GM19043 (cell line): ENCODE results near the gene GNGT2.
A peak's percentile ranks its signal among the peaks of the same experiment; 100 is the strongest.

Source experiments
- ATAC-seq: cut with Tn5 transposase; IDR thresholded peaks from one replicate; pipeline ENCODE4 v1.9.1; 2021; ENCODE audit warnings: low read depth; ENCODE audit not compliant: unreplicated experiment

Gene GNGT2

GRCh38 chr17:49210158-49211029, at the start of gene GNGT2, which contains the start of gene ABI3:
GNGT2 (minus strand) TSS chr17:49210574; CDS start chr17:49207422, 3,152 bp downstream.
ABI3 (plus strand) TSS chr17:49210707; CDS start chr17:49210725, 18 bp downstream.
- no peak for ATAC-seq

GRCh38 chr17:49259663-49260010, 49.3 kb upstream of the GNGT2 start:
- ATAC-seq = no peak

DNA sequence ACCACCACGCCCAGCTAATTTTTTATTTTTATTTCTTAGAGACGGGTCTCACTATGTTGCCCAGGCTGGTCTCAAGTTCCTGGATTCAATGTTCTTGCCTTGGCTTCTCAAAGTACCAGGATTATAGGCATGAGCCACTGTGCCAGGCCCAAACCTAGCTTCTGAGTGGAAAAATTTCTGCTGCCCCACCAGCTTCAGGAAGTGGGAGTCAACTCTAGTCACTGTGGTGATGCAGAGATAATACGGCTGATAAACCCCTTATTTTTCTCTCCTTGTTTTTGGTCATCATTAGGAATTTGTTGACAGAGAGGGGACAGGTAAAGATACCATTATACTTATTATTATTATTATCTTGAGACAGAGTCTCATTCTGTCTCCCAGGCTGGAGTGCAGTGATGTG, 48.0 kb upstream of the GNGT2 start:
- no peak for ATAC-seq

GRCh38 chr17:49255125-49255524, 44.8 kb upstream of the GNGT2 start:
- no peak for ATAC-seq

DNA sequence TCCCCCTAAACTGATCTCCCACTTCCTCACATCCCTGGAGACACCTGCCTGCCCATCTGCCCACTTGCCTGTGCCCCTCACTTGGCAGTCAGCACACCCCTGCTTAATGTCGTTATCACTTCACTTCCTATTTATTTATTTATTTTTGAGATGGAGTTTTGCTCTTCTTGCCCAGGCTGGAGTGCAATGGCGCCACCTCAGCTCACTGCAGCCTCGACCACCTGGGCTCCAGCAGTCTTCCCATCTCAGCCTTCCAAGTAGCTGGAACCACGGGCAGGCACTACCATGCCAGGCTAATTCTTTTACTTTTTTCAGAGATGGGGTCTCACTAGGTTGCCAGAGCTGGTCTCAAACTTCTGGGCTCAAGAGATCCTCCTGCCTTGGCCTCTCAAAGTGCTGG, 43.7 kb upstream of the GNGT2 start:
- ATAC-seq = no peak

DNA sequence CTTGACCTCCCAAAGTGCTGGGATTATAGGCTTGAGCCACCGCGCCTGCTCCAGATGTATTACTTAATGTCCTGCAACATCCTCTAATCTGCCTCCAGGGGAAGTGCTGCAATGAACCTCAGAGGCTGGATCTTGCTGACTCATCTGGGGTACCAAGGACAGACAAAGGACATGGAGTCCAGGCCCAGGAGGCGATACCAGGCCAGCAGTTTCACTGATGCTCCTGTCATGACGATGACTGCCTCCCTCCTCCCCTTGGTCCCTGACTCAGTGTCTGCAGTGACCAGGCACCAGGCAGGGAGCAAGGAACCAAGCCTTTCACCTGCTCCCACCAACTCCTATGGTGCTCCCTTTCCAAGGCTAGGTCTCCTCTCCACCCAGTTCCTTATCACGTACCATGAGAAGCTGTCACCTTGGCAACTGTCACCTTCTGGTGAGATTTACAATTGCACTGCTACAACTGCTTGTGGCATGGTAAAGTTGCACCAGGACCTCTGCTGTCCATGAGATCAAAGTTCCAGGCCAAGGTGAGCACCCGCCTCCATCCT, 41.8 kb upstream of the GNGT2 start:
- ATAC-seq = no peak

DNA sequence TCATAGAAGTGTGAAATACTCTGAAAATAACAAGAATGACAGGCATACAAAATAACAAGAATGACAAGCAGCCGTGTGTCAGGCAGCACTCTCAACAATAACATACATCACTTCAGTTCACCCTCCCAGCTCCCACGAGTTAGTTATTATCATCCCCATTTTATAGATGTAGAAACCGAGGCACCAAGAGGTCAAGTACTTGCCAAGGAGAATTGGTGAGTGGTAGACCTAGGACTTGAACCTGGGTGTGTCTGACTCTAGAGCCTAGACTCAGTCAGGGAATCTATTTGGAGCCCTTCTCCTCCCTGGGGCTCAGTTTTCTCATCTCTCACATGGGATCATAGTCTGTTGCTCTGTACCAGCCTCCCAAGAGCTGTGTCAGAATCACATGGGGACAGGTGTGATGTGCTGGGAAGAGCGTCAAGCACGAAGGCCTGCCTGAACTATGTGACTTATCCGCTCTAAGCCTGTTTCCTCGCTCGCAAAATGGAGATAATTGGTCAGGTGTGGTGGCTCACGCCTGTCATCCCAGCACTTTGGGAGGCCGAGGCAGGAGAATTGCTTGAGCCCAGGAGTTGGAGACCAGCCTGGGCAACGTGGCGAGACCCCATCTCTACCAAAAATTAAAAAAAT, 39.6 kb upstream of the GNGT2 start:
- ATAC-seq = no peak

GRCh38 chr17:49249292-49249794, 39.0 kb upstream of the GNGT2 start:
- ATAC-seq = no peak

- no peak for ATAC-seq
These were observed 37.6 kb upstream of the GNGT2 start for GRCh38 chr17:49247944-49248343.

DNA sequence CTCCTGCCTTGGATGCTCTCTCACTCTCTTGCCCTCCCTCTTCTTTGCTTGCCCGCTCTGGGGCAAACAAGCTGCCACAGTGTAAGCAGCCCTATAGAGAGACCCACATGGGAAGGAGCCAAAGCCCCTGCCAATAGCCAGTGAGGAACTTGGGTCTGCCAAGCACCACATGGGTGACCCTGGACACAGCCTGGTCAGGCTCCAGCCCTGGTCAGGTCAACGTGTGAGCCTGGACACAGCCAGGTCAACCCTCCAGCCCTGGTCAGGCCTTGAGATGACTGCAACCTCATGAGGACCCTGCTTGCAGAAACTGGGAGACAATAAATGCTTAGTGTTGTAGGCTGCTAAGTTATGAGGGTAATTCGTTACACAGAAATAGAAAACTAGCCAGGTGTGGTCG, 34.5 kb upstream of the GNGT2 start:
- no peak for ATAC-seq

- ATAC-seq = no peak
These were observed 32.4 kb upstream of the GNGT2 start for GRCh38 chr17:49242813-49243212.

DNA sequence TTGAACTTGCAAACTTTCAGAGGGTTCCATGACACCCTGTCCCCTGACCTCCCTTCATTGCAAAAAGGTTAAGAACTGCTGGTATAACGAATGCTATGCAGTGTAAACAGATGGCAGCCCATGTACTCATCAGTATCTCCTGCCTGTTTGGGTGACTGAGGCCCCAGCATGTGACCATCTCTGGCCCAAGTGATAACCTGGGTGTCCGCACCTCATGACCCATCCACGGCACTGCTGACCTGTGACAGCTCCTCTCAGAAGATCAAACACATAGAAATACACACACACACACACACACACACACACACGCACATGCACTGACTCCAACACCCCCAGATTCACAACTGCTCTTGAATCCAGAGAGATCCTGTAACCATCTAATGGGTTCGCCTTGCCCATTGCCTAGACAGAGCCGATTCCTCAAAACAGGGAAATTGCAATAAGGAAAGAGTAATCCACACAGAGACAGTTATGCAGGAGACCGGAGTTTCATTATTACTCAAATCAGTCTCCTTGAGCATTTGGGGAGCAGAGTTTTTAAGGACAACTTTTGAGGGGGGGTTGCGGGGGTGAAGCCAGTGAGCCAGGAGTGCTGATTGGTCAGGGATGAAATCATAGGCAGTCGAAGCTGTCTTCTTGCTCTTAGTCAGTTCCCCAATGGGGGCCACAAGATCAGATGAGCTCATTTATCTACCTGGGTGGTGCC, 31.5 kb upstream of the GNGT2 start:
- ATAC-seq = no peak

DNA sequence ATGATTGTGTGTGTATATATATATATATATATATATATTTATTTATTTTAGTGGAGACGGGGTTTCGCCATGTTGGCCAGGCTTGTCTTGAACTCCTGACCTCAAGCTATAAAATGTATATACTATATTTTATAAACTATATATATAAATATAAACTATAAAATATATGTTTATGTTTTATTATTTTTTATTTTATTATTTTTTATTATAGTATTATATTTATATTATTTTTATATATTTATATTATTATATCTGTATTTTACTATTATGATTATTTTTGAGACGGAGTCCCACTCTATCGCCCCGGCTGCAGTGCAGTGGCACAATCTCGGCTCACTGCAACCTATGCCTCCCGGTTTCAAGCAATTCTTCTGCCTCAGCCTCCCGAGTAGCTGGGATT, 30.7 kb upstream of the GNGT2 start:
- ATAC-seq = no peak

DNA sequence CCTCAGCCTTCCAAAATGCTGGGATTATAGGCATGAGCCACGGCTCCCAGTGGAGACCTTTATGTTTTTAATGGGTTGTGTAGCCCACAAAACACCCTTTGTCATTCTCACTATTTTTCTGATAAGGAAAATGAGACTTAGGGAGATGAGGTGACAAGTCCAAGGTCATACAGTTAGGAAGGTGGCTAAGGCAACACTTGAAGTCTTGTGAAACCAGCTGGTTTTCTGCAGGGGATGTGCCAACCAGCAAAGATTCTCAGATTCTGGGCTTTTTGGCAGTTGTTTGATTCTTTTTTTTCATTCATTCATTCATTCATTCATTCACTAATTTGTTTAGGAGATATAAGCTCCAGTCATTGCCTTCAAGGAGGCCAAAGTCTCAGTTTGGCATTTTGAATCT, 30.2 kb upstream of the GNGT2 start:
- no peak for ATAC-seq

DNA sequence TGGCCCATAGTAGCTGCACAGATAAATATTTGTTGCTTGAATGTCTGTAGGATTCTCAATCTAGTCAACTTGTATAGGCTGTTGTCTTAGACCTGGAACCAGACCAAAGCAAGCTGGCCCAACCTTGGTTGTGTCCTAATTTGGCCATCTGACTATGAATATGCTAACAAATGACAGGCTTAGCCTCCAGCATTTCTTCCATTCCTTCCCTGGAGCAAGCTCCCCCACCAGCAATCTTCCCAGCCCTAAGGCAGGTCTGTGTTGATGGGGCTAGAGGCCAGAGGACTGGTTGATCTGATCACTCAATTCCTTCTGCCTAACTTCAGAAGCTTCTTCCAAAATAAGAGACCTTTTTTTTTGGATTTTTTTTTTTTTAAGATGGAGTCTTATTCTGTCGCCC, 29.6 kb upstream of the GNGT2 start:
- no peak for ATAC-seq

GRCh38 chr17:49235896-49236295, 25.5 kb upstream of the GNGT2 start:
- no peak for ATAC-seq

DNA sequence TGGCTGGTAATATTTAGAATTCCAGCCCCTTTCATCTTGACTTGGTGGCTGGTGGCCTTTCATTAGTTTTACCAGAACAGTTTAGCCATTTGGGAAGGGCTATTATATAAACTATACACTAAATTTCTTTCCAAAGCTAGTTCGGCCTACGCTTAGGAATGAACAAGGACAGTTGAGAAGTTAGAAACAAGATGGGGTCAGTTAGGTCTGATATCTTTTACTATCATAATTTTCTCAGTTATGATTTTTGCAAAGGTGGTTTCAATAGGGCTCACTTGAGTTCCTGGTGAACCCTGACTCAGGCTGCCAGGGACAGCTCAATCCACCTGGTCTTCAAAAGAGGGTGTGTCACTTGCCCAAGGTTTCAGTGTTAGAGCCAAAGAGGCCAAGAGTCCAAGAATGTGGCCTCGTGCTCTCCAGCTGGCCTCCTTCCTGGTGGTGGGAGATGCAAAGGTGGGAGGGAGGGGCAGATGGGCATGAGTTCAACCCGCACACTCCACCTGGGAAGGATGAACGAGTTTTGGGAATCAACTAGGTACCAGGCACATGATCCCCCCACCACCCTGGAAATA, 24.2 kb upstream of the GNGT2 start:
- no peak for ATAC-seq

DNA sequence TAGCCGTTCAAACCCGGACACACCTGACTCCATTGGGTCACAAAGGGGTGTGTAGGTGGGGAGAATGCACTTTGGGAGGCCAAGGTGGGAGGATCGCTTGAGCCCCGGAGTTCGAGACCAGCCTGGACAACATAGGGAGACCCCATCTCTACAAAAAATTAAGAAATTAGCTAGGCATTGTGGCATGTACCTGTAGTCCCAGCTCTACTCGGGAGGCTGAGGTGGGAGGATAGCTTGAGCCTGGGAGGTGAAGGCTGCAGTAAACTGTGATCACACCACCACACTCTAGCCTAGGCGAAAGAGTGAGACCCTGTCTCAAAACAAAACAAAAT, 21.2 kb upstream of the GNGT2 start:
- no peak for ATAC-seq

DNA sequence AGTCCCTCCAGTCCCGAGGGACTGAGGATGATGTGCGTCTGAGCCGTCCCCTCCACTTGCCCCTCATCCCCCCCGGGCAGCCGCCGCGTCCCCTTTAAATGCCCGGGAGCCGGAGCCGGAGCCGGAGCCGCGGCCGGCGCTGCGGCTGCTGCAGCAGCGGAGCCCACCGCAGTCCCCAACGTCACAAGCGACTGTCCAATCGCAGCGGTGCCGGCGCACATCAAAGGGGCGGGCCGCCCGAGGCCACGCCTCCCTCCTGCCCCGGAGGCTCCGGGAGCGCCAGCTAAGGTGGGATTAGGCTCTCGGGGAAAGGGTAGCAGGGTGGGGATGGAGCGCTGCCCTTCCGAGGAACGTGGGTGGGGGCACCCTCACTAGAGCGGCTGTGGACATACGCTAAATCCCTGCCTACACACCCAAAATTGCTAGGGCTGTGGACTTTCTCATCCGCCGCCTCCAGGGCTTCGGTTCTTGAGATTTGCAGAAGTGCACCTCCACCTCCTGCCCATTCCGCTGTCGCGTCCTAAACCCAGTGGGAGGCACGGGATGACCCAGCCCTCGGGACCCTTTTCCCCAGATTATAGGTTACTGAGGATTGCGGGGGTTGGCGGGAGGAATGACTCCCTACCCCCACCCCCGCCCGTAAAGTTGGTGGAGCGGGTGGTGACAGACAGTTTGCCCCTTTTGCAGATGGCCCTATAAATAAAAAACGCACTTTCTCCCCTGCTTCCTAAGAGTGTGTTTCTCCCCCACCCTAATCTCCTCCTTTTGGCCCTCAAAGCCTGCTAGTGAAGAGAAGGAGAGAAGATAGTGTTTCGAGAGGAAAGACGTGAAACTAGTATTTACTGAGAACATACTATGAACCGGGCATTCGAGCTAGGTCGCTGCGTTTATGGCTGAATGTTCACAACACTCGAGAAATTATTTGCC, 20.5 kb upstream of the GNGT2 start, which contains the start of gene PHOSPHO1:
TSS of gene PHOSPHO1 (minus strand) at position 152 of the 927 bp plus-strand sequence. CDS start 4,096 bp downstream, outside the sequence.
- ATAC-seq = peak; percentile 85
